CD4-positive, alpha-beta T cell (primary cell): Measurements from ENCODE around the gene DNAAF8. TPM values are rescaled to one million over a fixed set of nuclear protein-coding genes. Genes with fewer than 3 reads are reported as not detected.

Source experiments
- ATAC-seq: fragments of 200-7000 bp; cut with Tn5 transposase; one replicate; pipeline ENCODE4 v1.10.0; 2022; ENCODE audit warnings: mild to moderate bottlenecking; ENCODE audit not compliant: poor library complexity
- CTCF ChIA-PET: fragments of 350-600 bp; sonication (Branson Sonifier 250); formaldehyde crosslinking; loops from one replicate; lab custom pipeline; 2021; ENCODE audit warnings: antibody characterized with exemption, inconsistent platforms; lab: Charles Lee
- POLR2A ChIA-PET: fragments of 350-600 bp; sonication (Branson Sonifier 250); formaldehyde crosslinking; loops from one replicate; lab custom pipeline; 2021; ENCODE audit warnings: antibody characterized with exemption, inconsistent platforms; lab: Charles Lee
- DNase-seq, 14 experiments: peaks; one replicate each; pipeline ENCODE4 v3.0.0-alpha.2; 2013 to 2020; ENCODE audit warnings: mixed read lengths in 2 of 14
- H3K27ac ChIP-seq, 2 donors: one replicate each; pipeline versions ENCODE4 v1.5.1 to v1.7.0; 2013; ENCODE audit warnings: low read length in 2 of 2, low read depth in 1 of 2, mild to moderate bottlenecking in 1 of 2
- H3K27me3 ChIP-seq, 2 experiments: 1 replicate in 1 of 2; 2 replicates in 1 of 2; pipeline versions ENCODE4 v1.6.1 to v1.7.0; 2013; ENCODE audit warnings: low read length in 2 of 2, control low read depth in 1 of 2, mild to moderate bottlenecking in 1 of 2, moderate library complexity in 1 of 2; ENCODE audit not compliant: insufficient read depth in 2 of 2, control insufficient read depth in 1 of 2
- H3K36me3 ChIP-seq: one replicate; pipeline ENCODE4 v1.6.1; 2013; ENCODE audit warnings: low read length, control low read depth; ENCODE audit not compliant: insufficient read depth
- H3K4me1 ChIP-seq: one replicate; pipeline ENCODE4 v1.6.1; 2013; ENCODE audit warnings: low read length, control low read depth; ENCODE audit not compliant: insufficient read depth
- H3K4me3 ChIP-seq: one replicate; pipeline ENCODE4 v1.5.1; 2013; ENCODE audit warnings: mild to moderate bottlenecking, low read length, moderate library complexity
- H3K9me3 ChIP-seq, 2 experiments: 1 replicate in 1 of 2; 2 replicates in 1 of 2; pipeline versions ENCODE4 v1.6.1 to v1.7.0; 2013; ENCODE audit warnings: low read length in 2 of 2, mild to moderate bottlenecking in 2 of 2, control low read depth in 1 of 2, moderate library complexity in 1 of 2; ENCODE audit not compliant: control insufficient read depth in 1 of 2, insufficient read depth in 1 of 2
- H3K27ac Mint-ChIP-seq: one replicate; pipeline ENCODE4 v1.8.0; 2020; ENCODE audit warnings: mixed read lengths
- H3K27me3 Mint-ChIP-seq: one replicate; pipeline ENCODE4 v1.8.0; 2021; ENCODE audit warnings: mixed read lengths
- H3K36me3 Mint-ChIP-seq: one replicate; pipeline ENCODE4 v1.8.0; 2021; ENCODE audit warnings: low read depth, mixed read lengths
- H3K4me1 Mint-ChIP-seq: one replicate; pipeline ENCODE4 v1.8.0; 2021; ENCODE audit warnings: low read depth, mixed read lengths
- H3K4me3 Mint-ChIP-seq: one replicate; pipeline ENCODE4 v1.8.0; 2020; ENCODE audit warnings: mild to moderate bottlenecking, mixed read lengths
- H3K9me3 Mint-ChIP-seq: one replicate; pipeline ENCODE4 v1.8.0; 2020; ENCODE audit warnings: mixed read lengths
- CTCF ChIP-seq: fragments of 200-600 bp; IDR thresholded peaks from one replicate; pipeline ENCODE4 v1.8.0; 2022; ENCODE audit warnings: antibody characterized with exemption, mild to moderate bottlenecking
- intact Hi-C, 2 experiments: fragments of 100-400 bp; cut with DNase I in 1 of 2; cut with micrococcal nuclease in 1 of 2; formaldehyde crosslinking; loops; one replicate each; pipeline versions ENCODE4 v1.15.1 to v1.9.0; 2023 to 2025; cut with DNase I, micrococcal nuclease
- total RNA-seq, 174 experiments: library from RNA in 2 of 174; stranded (reverse) in 2 of 174; gene quantifications; one replicate each; pipeline ENCODE4 v1.2.3 and lab custom pipeline; 2021 to 2026

Gene DNAAF8
- total RNA-seq, 2 experiments from 2014 or later, result 0.25 TPM; not detected in 1

GRCh38 chr16:4767872-4768548 is 33.7 kb downstream of the DNAAF8 start:
- Mint-ChIP-seq H3K27me3 (no peaks in the 10 kb centered on the region), H3K4me1 (peaks cover 32% of the 10 kb centered on the region), H3K4me3 (peak overlapping the region; percentile 96), H3K36me3 (peaks cover 33% of the 10 kb centered on the region), H3K9me3 (no peaks in the 10 kb centered on the region), H3K27ac (peak overlapping the region; percentile 90)
- Histone ChIP-seq H3K27me3 (no peaks in the 10 kb centered on the region), H3K27ac (peak overlapping the region in 1 of 2 donors; percentile 52), H3K36me3 (peaks cover 12% of the 10 kb centered on the region), H3K9me3 (no peaks in the 10 kb centered on the region), H3K4me3 (peak overlapping the region; percentile 80), H3K4me1 (peaks cover 41% of the 10 kb centered on the region)
- DNase-seq (peak in 2 of 14 experiments; percentile 51 to 54), ATAC-seq (no peak)
- ChIA-PET POLR2A (interaction anchor here (0.8 to 3.5 kb wide), 13 partner anchors 9 to 514 kb away, joined by 3 to 61 read pairs (median 4); partner anchors contain the start of genes ANKS3, CDIP1, DNAAF8 and NUDT16L1), CTCF (interaction anchor here (1.9 kb wide), 1 partner anchor 35 kb away, joined by 5 read pairs; the partner anchor contains the start of gene ROGDI)
- intact Hi-C loops, result loop anchor here (1.0 to 5.0 kb wide), 8 partner anchors 33 to 497 kb away; partner anchors contain the start of genes ANKS3 (in 2 of the 2), DNAAF8 (in 2 of the 2), ROGDI (in 2 of the 2) and EEF2KMT (in 1 of the 2)
- no peak for TF ChIP-seq CTCF

DNA sequence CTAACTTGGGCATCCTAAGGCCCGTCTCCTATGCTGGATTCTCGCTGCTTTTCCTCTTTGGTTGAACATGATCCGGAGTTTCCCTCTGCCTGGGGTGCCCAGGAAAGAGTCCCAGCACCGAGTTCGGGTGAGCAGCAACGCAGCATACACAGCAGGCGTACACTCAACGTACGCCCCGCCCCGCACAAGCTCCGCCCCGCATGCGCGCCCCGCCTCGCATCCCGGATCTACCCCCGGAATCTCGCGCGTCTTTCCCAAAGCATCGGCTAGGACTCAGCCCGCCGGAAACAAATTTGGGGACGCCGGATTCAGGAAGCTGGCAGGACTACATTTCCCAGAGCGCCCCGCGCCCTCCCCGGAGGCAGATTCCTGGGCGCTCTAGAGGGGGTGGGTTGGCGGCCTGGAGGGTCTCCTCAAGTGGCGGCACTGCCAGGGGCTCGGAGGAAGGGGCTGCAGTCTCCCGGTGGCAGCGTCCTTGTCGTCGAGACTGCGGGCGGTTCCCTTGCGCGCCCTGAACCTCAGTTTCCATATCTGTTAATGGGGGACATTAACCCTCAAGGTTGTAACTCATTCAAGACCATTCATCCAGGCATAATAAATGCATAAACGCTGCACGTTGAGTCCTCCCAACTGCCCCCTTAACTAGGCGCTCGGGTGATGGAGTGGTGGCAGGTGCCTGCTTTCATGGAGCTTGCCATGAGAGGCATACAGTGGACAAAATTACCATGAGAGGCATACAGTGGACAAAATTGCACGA is 34.4 kb downstream of the DNAAF8 start:
- H3K4me3 Mint-ChIP-seq, result peak overlapping the region; percentile 96
- H3K27ac Mint-ChIP-seq, result peak overlapping the region; percentile 90
- ATAC-seq, result peak; percentile 57
- POLR2A ChIA-PET, result interaction anchor here (0.8 to 3.5 kb wide), 13 partner anchors 10 to 515 kb away, joined by 3 to 61 read pairs (median 4); partner anchors contain the start of genes ANKS3, CDIP1, DNAAF8 and NUDT16L1
- no peak for TF ChIP-seq CTCF
- peak; percentile 62 to 96 (median 80) for DNase-seq
- no peaks in the 10 kb centered on the region for H3K27me3 Mint-ChIP-seq
- Histone ChIP-seq H3K9me3 (no peaks in the 10 kb centered on the region), H3K36me3 (peaks cover 6% of the 10 kb centered on the region), H3K4me3 (peak overlapping the region; percentile 80), H3K4me1 (peaks cover 41% of the 10 kb centered on the region), H3K27me3 (no peaks in the 10 kb centered on the region), H3K27ac (peak overlapping the region in 1 of 2 donors; percentile 52)
- peaks cover 32% of the 10 kb centered on the region for H3K4me1 Mint-ChIP-seq
- CTCF ChIA-PET, result interaction anchor here (1.9 kb wide), 1 partner anchor 34 kb away, joined by 5 read pairs; the partner anchor contains the start of gene ROGDI
- no peaks in the 10 kb centered on the region for H3K9me3 Mint-ChIP-seq
- peaks cover 28% of the 10 kb centered on the region for H3K36me3 Mint-ChIP-seq
- intact Hi-C loops, result loop anchor here (1.0 to 5.0 kb wide), 4 partner anchors 34 to 329 kb away; partner anchors contain the start of genes ROGDI (in 2 of the 2), EEF2KMT (in 1 of the 2), GLYR1 (in 1 of the 2) and NUDT16L1 (in 1 of the 2)

DNA sequence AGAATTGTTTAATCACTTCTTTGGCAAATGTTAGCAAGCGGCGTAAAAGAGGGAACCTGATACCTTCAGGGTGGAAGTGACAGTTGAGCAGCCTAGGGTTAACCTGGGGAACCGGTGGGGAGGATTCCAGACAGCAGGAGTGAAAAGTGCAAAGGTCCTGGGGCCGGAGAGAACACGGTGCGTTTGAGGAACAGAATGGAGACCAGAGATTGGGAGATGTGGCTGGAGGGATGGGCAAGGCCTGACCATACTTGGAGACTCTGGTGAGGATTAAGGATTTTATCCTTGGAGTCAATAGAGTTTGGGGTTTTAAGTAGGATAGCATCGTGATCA is 34.9 kb downstream of the DNAAF8 start:
- no peaks in the 10 kb centered on the region for H3K27me3 ChIP-seq
- H3K27ac Mint-ChIP-seq, result peak overlapping the region; percentile 90
- no peaks in the 10 kb centered on the region for H3K27me3 Mint-ChIP-seq
- peaks cover 41% of the 10 kb centered on the region for H3K4me1 ChIP-seq
- CTCF ChIA-PET, result interaction anchor here (1.9 kb wide), 1 partner anchor 34 kb away, joined by 5 read pairs; the partner anchor contains the start of gene ROGDI
- POLR2A ChIA-PET, result interaction anchor here (1.0 to 3.5 kb wide), 7 partner anchors 33 to 153 kb away, joined by 3 to 61 read pairs (median 8); partner anchors contain the start of genes ANKS3, DNAAF8, NUDT16L1 and ROGDI
- H3K36me3 Mint-ChIP-seq, result peaks cover 24% of the 10 kb centered on the region
- intact Hi-C loops, result loop anchor here in 1 of 2 experiments (2.0 to 5.0 kb wide), 2 partner anchors 76 to 328 kb away; partner anchors contain the start of genes EEF2KMT and NUDT16L1
- peak overlapping the region; percentile 80 for H3K4me3 ChIP-seq
- peaks cover 4% of the 10 kb centered on the region for H3K36me3 ChIP-seq
- TF ChIP-seq CTCF, result no peak
- no peak overlapping the region for H3K27ac ChIP-seq
- peak overlapping the region; percentile 96 for H3K4me3 Mint-ChIP-seq
- DNase-seq (no peak), ATAC-seq (no peak)
- H3K9me3 ChIP-seq, result no peaks in the 10 kb centered on the region
- no peaks in the 10 kb centered on the region for H3K9me3 Mint-ChIP-seq
- H3K4me1 Mint-ChIP-seq, result peaks cover 32% of the 10 kb centered on the region
